ENCODE results near the gene SORL1-AS1.

The SORL1-AS1 gene

DNA sequence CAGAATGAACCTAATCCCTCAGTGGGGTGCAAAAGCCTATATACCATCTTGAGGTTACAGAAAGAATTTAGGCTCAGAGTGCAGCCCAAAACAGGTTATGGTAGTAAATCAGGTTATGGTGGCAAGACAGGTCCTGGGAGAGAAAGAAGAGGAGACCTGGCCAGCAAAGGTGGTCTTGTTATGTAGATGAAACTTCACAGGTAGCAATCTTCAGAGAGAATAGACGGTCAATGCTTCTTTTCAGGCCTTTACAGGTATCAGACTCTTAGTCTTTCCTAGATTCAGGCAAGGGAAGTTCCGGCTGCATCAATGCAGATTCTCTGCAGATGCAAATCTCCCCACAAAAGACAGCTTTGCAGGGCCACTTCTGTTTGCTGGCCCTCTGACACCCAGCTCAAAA lies 46.5 kb downstream of the SORL1-AS1 start:
- in situ Hi-C loops (cut with HindIII; ENCODE audit: low sequenced_read_pairs): no loop called here

DNA sequence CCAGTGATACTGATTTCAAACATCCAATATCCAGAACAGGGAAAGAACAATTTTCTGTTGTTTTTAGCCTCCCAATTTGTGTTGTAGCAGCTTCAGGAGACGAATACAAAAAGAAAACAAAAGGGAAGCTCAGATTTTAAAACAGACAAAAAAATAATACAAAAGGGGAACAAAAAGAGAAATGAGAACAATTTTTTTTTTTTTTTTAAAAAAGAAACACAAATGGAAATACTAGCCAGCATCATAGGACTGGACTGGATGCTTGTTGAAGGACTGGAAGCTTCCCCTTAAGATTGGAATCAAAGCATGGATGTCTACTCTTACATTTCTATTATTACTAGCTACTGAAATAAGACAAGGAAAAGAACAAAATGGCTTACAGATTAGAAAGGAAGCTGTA lies 47.1 kb downstream of the SORL1-AS1 start:
- in situ Hi-C loops (cut with HindIII; ENCODE audit: low sequenced_read_pairs): no loop called here

DNA sequence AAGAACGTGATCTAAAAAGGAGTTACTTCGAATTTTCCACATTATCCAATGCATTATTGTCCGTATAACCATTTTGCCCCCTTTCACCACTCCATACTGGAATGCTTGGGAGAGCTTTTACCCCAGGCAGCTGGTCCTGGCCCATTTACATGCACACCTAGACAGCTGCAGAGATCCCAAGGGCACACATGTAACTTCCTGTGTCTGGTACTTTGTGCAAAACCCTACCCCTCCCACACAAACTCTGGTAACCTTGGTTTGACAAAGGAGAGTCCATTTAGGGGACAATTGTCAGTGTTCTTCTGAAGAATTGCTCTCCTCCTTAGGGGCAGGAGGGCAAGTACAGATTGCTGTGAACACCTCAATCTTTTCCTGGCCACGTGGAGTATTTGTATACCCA lies 58.0 kb downstream of the SORL1-AS1 start:
- in situ Hi-C loops (cut with HindIII; ENCODE audit: low sequenced_read_pairs): no loop called here

DNA sequence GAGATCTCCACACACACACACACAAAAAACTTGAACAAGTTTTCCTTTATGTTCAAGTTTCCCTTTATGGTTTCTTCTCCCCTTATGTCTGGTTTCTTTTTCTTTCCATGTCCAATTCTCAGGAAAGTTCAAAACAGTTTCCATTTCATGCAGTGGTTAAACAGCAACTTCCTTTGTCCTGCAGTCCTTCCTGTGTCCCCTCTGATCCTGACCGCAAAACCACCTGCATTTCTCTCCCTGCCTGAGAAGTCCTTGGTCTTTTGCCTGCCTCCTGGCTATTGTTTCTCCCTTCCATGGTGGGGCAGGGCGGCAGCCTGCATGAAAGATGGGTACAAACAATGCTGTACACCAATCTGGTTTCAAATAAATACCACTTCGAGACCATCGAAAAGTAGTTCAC lies 58.9 kb downstream of the SORL1-AS1 start:
- in situ Hi-C loops (cut with HindIII; ENCODE audit: low sequenced_read_pairs): no loop called here

DNA sequence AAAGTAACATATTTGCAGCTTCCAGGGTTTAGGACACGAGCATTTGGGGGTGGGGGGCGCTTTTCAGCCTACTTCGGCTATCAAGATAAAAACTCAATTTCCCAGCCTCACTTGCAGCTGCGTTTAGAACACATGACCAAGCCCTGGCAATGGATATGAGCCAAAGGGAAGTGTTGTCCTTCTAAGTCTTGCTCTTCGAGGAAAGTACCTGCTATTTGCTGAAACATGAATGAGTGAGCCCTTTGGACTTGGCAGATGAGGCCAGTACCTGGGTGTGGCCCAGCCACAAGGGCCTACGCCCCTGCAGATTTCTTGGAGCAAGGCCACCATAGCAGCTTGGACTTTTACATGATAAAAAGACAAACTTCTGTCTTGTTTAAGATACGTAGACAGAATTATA lies 60.9 kb downstream of the SORL1-AS1 start:
- in situ Hi-C loops (cut with HindIII; ENCODE audit: low sequenced_read_pairs): no loop called here

DNA sequence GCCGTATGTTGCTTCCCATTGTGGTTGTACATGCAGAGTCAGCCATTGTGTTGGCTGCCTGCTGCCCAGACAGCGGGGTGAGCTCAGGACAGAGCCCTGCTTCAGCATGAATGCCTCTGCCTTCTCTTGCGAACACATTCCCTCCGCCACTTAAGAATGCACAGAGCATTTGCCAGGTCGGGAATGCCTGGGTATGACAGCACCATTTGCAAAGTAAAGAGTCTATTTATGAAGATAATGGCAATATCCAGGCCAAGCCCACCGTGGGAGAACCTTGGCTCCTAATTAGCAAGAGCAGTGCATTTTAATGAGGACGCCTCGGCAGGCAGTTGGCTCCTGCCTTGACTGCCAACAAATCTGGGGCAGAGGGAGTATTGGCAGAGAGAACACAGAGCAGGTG lies 63.1 kb downstream of the SORL1-AS1 start:
- in situ Hi-C loops (cut with HindIII; ENCODE audit: low sequenced_read_pairs): no loop called here
